NCI-H69 (cell line): ENCODE results near the gene SERPINB6.
"Not testable (repeated sequence)": the region's sequence is repeated elsewhere in the genome, so short reads cannot be mapped to it uniquely, and the experiment has no call there.

Experiments
- DNase-seq: peaks from one replicate; lab custom pipeline; 2025; lab: John Stamatoyannopoulos, UW

Gene SERPINB6

GRCh38 chr6:2938004-2938631, 33.2 kb downstream of the SERPINB6 start:
- no peak for DNase-seq

- DNase-seq, result no peak
Observed at GRCh38 chr6:2937627-2938003, 33.8 kb downstream of the SERPINB6 start.

GRCh38 chr6:2935566-2936291, 35.6 kb downstream of the SERPINB6 start:
- DNase-seq, result no peak

GRCh38 chr6:2934057-2934456, 37.3 kb downstream of the SERPINB6 start:
- DNase-seq, result no peak

GRCh38 chr6:2932911-2933310, 38.5 kb downstream of the SERPINB6 start:
- not testable (repeated sequence) for DNase-seq

GRCh38 chr6:2931970-2932748, 39.2 kb downstream of the SERPINB6 start:
- DNase-seq, result peak; percentile 72

- DNase-seq, result no peak
Observed at GRCh38 chr6:2931055-2931454, 40.3 kb downstream of the SERPINB6 start.

- DNase-seq, result not testable (repeated sequence)
Observed at GRCh38 chr6:2927931-2928330, 43.4 kb downstream of the SERPINB6 start.

- DNase-seq, result not testable (repeated sequence)
Observed at GRCh38 chr6:2925842-2926747, 45.3 kb downstream of the SERPINB6 start.

GRCh38 chr6:2921520-2922115, 49.7 kb downstream of the SERPINB6 start:
- no peak for DNase-seq

- no peak for DNase-seq
Observed at GRCh38 chr6:2920671-2921112, 50.7 kb downstream of the SERPINB6 start.

- DNase-seq, result no peak
Observed at GRCh38 chr6:2919886-2920285, 51.5 kb downstream of the SERPINB6 start.

- DNase-seq, result no peak
Observed at GRCh38 chr6:2919401-2919800, 52.0 kb downstream of the SERPINB6 start.

GRCh38 chr6:2918936-2919335, 52.4 kb downstream of the SERPINB6 start:
- DNase-seq, result no peak

GRCh38 chr6:2917801-2918445, 53.4 kb downstream of the SERPINB6 start:
- no peak for DNase-seq

- DNase-seq, result no peak
Observed at GRCh38 chr6:2917065-2917464, 54.3 kb downstream of the SERPINB6 start.

GRCh38 chr6:2916158-2916925, 55.0 kb downstream of the SERPINB6 start:
- no peak for DNase-seq

- DNase-seq, result no peak
Observed at GRCh38 chr6:2915150-2915549, 56.2 kb downstream of the SERPINB6 start.

- peak; percentile 42 for DNase-seq
Observed at GRCh38 chr6:2914318-2914660, 57.1 kb downstream of the SERPINB6 start.

- DNase-seq, result no peak
Observed at GRCh38 chr6:2913621-2914317, 57.6 kb downstream of the SERPINB6 start.
